PFSK-1 (cell line): ENCODE results near the gene ITGB1.

Source experiments
- FOXP2 ChIP-seq: optimal IDR thresholded peaks from 2 replicates; pipeline ENCODE3; 2011; ENCODE audit warnings: borderline replicate concordance, control low read depth, inconsistent platforms; ENCODE audit not compliant: insufficient read depth; ENCODE audit errors: extremely low read length, extremely low read depth
- POLR2AphosphoS5 ChIP-seq: IDR thresholded peaks from 2 replicates; pipeline ENCODE4 v1.6.1; 2012; ENCODE audit warnings: low read depth, mild to moderate bottlenecking, control low read depth, low read length, moderate library complexity
- SIN3A ChIP-seq: IDR thresholded peaks from 2 replicates; pipeline ENCODE4 v1.6.1; 2012; ENCODE audit warnings: mild to moderate bottlenecking, low read length, moderate library complexity, borderline replicate concordance; ENCODE audit not compliant: insufficient read depth
- TAF1 ChIP-seq: IDR thresholded peaks from 2 replicates; pipeline ENCODE4 v1.6.1; 2012; ENCODE audit warnings: low read length, control low read depth, borderline replicate concordance; ENCODE audit not compliant: insufficient read depth
- TF ChIP-seq, protein P1 (sequence below), 2 experiments: IDR thresholded peaks; 2 replicates each; pipeline versions ENCODE4 v1.6.1 to v1.8.0; 2011 to 2012; ENCODE audit warnings: low read depth in 2 of 2, low read length in 2 of 2, control low read depth in 1 of 2, inconsistent platforms in 1 of 2, mild to moderate bottlenecking in 1 of 2, moderate library complexity in 1 of 2; ENCODE audit not compliant: insufficient read depth in 1 of 2

The ITGB1 gene

GRCh38 chr10:32990811-32991210, 32.8 kb upstream of the ITGB1 start:
- TF ChIP-seq FOXP2 (no peak), SIN3A (no peak), POLR2AphosphoS5 (no peak), TAF1 (no peak)
- TF ChIP-seq, protein P1, sequence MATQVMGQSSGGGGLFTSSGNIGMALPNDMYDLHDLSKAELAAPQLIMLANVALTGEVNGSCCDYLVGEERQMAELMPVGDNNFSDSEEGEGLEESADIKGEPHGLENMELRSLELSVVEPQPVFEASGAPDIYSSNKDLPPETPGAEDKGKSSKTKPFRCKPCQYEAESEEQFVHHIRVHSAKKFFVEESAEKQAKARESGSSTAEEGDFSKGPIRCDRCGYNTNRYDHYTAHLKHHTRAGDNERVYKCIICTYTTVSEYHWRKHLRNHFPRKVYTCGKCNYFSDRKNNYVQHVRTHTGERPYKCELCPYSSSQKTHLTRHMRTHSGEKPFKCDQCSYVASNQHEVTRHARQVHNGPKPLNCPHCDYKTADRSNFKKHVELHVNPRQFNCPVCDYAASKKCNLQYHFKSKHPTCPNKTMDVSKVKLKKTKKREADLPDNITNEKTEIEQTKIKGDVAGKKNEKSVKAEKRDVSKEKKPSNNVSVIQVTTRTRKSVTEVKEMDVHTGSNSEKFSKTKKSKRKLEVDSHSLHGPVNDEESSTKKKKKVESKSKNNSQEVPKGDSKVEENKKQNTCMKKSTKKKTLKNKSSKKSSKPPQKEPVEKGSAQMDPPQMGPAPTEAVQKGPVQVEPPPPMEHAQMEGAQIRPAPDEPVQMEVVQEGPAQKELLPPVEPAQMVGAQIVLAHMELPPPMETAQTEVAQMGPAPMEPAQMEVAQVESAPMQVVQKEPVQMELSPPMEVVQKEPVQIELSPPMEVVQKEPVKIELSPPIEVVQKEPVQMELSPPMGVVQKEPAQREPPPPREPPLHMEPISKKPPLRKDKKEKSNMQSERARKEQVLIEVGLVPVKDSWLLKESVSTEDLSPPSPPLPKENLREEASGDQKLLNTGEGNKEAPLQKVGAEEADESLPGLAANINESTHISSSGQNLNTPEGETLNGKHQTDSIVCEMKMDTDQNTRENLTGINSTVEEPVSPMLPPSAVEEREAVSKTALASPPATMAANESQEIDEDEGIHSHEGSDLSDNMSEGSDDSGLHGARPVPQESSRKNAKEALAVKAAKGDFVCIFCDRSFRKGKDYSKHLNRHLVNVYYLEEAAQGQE (IDR thresholded peaks at IDR 0.05; ENCODE audit: insufficient read depth in 1 of 2, low read depth in 2 of 2, low read length in 2 of 2), result no peak

DNA sequence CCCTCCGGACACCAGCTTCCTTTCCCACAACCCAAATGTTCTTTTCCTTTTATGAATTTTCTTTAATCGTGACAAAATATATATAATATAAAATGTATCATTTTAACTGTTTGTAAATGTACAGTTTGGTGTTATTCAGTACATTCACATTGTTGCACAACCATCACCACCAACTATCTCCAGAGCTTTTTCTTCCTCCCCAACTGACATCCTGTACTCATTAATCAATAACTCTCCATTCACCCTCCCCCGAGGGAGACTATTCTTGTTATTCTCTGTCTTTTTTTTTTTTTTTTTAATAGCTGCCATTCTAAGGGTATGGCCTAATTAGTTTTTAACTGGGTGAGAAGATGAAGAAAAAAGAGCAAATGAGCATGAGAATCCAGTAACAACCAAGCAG, 30.6 kb upstream of the ITGB1 start:
- TF ChIP-seq, protein P1 (IDR thresholded peaks at IDR 0.05; ENCODE audit: insufficient read depth in 1 of 2, low read depth in 2 of 2, low read length in 2 of 2), result no peak
- TF ChIP-seq TAF1 (no peak), POLR2AphosphoS5 (no peak), SIN3A (no peak), FOXP2 (no peak)

GRCh38 chr10:32987172-32987571, 29.1 kb upstream of the ITGB1 start:
- TF ChIP-seq POLR2AphosphoS5, result no peak
- TF ChIP-seq SIN3A, result no peak
- TF ChIP-seq FOXP2, result no peak
- no peak for TF ChIP-seq TAF1
- TF ChIP-seq, protein P1 (IDR thresholded peaks at IDR 0.05; ENCODE audit: insufficient read depth in 1 of 2, low read depth in 2 of 2, low read length in 2 of 2), result no peak

- TF ChIP-seq TAF1, result no peak
- TF ChIP-seq, protein P1 (IDR thresholded peaks at IDR 0.05; ENCODE audit: insufficient read depth in 1 of 2, low read depth in 2 of 2, low read length in 2 of 2), result 0 out of 4 replicates have a peak, but pooled peaks of 1 of the 2 experiments have one; percentile 13
Observed at GRCh38 chr10:32985775-32986350, 27.8 kb upstream of the ITGB1 start.

GRCh38 chr10:32985341-32985764, 27.3 kb upstream of the ITGB1 start:
- TF ChIP-seq TAF1 (no peak), POLR2AphosphoS5 (no peak), FOXP2 (no peak)
